ENCODE data around the gene PHACTR3. TPM values are rescaled to one million over a fixed set of nuclear protein-coding genes. Genes with fewer than 3 reads are reported as not detected.

PHACTR3 gene
- total RNA-seq, 1 donor, result not detected

GRCh38 chr20:59660471-59660870, 56.1 kb downstream of the PHACTR3 start:
- no peaks in the 10 kb centered on the region for H3K4me1 ChIP-seq (ENCODE audit: insufficient read depth, low read length)
- DNase-seq (ENCODE audit: insufficient read length, low spot score, missing footprints), result no peak
- H3K27me3 ChIP-seq (ENCODE audit: insufficient read depth, low read length), result no peaks in the 10 kb centered on the region
- H3K79me2 ChIP-seq (ENCODE audit: insufficient read depth, low read length), result no peaks in the 10 kb centered on the region
- no peaks in the 10 kb centered on the region for H3K9me3 ChIP-seq (ENCODE audit: low read depth, low read length)
- no peak overlapping the region for H2AFZ ChIP-seq (ENCODE audit: low read length)
- no peak overlapping the region for H3K27ac ChIP-seq (ENCODE audit: low read depth, low read length)
- H3K36me3 ChIP-seq (ENCODE audit: insufficient read depth, low read length), result no peaks in the 10 kb centered on the region
- H4K20me1 ChIP-seq (ENCODE audit: insufficient read depth, low read length), result no peaks in the 10 kb centered on the region
- no peak overlapping the region for H3K4me3 ChIP-seq (ENCODE audit: insufficient read depth, low read length)
- H3K4me2 ChIP-seq (ENCODE audit: insufficient read depth, low read length), result no peak overlapping the region
- TF ChIP-seq CTCF (IDR thresholded peaks at IDR 0.05; ENCODE audit: extremely low read depth, low read depth, low read length), result no peak

GRCh38 chr20:59661153-59661552, 56.8 kb downstream of the PHACTR3 start:
- Histone ChIP-seq H3K27me3 (ENCODE audit: insufficient read depth, low read length) (no peaks in the 10 kb centered on the region), H2AFZ (ENCODE audit: low read length) (no peak overlapping the region), H3K9me3 (ENCODE audit: low read depth, low read length) (no peaks in the 10 kb centered on the region), H4K20me1 (ENCODE audit: insufficient read depth, low read length) (no peaks in the 10 kb centered on the region), H3K27ac (ENCODE audit: low read depth, low read length) (no peak overlapping the region), H3K4me2 (ENCODE audit: insufficient read depth, low read length) (no peak overlapping the region), H3K4me1 (ENCODE audit: insufficient read depth, low read length) (no peaks in the 10 kb centered on the region), H3K36me3 (ENCODE audit: insufficient read depth, low read length) (no peaks in the 10 kb centered on the region), H3K79me2 (ENCODE audit: insufficient read depth, low read length) (no peaks in the 10 kb centered on the region), H3K4me3 (ENCODE audit: insufficient read depth, low read length) (no peak overlapping the region)
- TF ChIP-seq CTCF (IDR thresholded peaks at IDR 0.05; ENCODE audit: extremely low read depth, low read depth, low read length), result no peak
- no peak for DNase-seq (ENCODE audit: insufficient read length, low spot score, missing footprints)

- Histone ChIP-seq H3K4me3 (ENCODE audit: insufficient read depth, low read length) (no peak overlapping the region), H3K27me3 (ENCODE audit: insufficient read depth, low read length) (no peaks in the 10 kb centered on the region), H3K79me2 (ENCODE audit: insufficient read depth, low read length) (no peaks in the 10 kb centered on the region), H3K36me3 (ENCODE audit: insufficient read depth, low read length) (no peaks in the 10 kb centered on the region), H3K27ac (ENCODE audit: low read depth, low read length) (no peak overlapping the region), H4K20me1 (ENCODE audit: insufficient read depth, low read length) (no peaks in the 10 kb centered on the region), H3K4me2 (ENCODE audit: insufficient read depth, low read length) (no peak overlapping the region), H2AFZ (ENCODE audit: low read length) (no peak overlapping the region), H3K9me3 (ENCODE audit: low read depth, low read length) (no peaks in the 10 kb centered on the region), H3K4me1 (ENCODE audit: insufficient read depth, low read length) (no peaks in the 10 kb centered on the region)
- no peak for TF ChIP-seq CTCF (IDR thresholded peaks at IDR 0.05; ENCODE audit: extremely low read depth, low read depth, low read length)
- no peak for DNase-seq (ENCODE audit: insufficient read length, low spot score, missing footprints)
These were observed 57.3 kb downstream of the PHACTR3 start for GRCh38 chr20:59661621-59662020.

- H3K9me3 ChIP-seq (ENCODE audit: low read depth, low read length), result no peaks in the 10 kb centered on the region
- TF ChIP-seq CTCF (IDR thresholded peaks at IDR 0.05; ENCODE audit: extremely low read depth, low read depth, low read length), result no peak
- H2AFZ ChIP-seq (ENCODE audit: low read length), result no peak overlapping the region
- H3K79me2 ChIP-seq (ENCODE audit: insufficient read depth, low read length), result no peaks in the 10 kb centered on the region
- H3K27ac ChIP-seq (ENCODE audit: low read depth, low read length), result no peak overlapping the region
- H3K27me3 ChIP-seq (ENCODE audit: insufficient read depth, low read length), result no peaks in the 10 kb centered on the region
- H4K20me1 ChIP-seq (ENCODE audit: insufficient read depth, low read length), result no peaks in the 10 kb centered on the region
- H3K4me1 ChIP-seq (ENCODE audit: insufficient read depth, low read length), result no peaks in the 10 kb centered on the region
- no peak overlapping the region for H3K4me3 ChIP-seq (ENCODE audit: insufficient read depth, low read length)
- H3K4me2 ChIP-seq (ENCODE audit: insufficient read depth, low read length), result no peak overlapping the region
- H3K36me3 ChIP-seq (ENCODE audit: insufficient read depth, low read length), result no peaks in the 10 kb centered on the region
- DNase-seq (ENCODE audit: insufficient read length, low spot score, missing footprints), result no peak
These were observed 57.8 kb downstream of the PHACTR3 start for GRCh38 chr20:59662161-59662560.

Data from osteoblast (primary cell).